Prostate gland (tissue), 2 donors: ENCODE data around the gene ST6GALNAC3.

Source experiments
- POLR2A ChIP-seq: fragments of 450-650 bp; IDR thresholded peaks from one replicate; pipeline ENCODE4 v1.6.1; 2016; ENCODE audit warnings: antibody characterized with exemption, mild to moderate bottlenecking
- TF ChIP-seq, protein P1 (sequence below), 4 experiments: fragments of 200-600 bp in 2 of 4; fragments of 450-650 bp in 2 of 4; sonication (generic) in 2 of 4; IDR thresholded peaks; 1 replicate in 3 of 4; 2 replicates in 1 of 4; pipeline ENCODE4 v1.5.1; 2016 to 2019; ENCODE audit warnings: antibody characterized with exemption in 4 of 4, mild to moderate bottlenecking in 2 of 4, moderate library complexity in 2 of 4

DNA sequence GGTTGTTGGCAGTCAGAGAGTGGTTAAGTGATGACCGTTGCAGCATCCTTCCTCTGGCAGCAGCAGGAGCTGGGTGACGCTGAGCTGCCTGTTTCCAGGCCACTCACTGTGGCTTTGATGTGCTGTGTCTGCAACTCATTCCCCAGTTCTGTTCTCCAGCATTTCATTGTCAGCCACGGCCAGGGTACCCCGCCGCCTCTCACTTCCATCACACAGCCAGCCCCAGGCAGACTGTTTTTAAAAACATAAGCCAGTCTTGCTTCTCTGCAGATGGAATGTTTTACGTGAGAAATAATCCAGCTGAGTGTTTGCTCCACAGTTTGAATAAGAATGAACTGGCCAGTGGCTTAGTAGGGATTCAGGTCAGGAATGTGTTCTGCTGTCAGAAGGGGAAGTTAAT, 21.5 kb upstream of the ST6GALNAC3 start:
- TF ChIP-seq POLR2A = no peak
- TF ChIP-seq, protein P1, sequence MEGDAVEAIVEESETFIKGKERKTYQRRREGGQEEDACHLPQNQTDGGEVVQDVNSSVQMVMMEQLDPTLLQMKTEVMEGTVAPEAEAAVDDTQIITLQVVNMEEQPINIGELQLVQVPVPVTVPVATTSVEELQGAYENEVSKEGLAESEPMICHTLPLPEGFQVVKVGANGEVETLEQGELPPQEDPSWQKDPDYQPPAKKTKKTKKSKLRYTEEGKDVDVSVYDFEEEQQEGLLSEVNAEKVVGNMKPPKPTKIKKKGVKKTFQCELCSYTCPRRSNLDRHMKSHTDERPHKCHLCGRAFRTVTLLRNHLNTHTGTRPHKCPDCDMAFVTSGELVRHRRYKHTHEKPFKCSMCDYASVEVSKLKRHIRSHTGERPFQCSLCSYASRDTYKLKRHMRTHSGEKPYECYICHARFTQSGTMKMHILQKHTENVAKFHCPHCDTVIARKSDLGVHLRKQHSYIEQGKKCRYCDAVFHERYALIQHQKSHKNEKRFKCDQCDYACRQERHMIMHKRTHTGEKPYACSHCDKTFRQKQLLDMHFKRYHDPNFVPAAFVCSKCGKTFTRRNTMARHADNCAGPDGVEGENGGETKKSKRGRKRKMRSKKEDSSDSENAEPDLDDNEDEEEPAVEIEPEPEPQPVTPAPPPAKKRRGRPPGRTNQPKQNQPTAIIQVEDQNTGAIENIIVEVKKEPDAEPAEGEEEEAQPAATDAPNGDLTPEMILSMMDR (IDR thresholded peaks at IDR 0.05) = no peak
